IMR-90 (cell line): Measurements from ENCODE around the gene CTNND2.

Source experiments
- POLR2A ChIP-seq: IDR thresholded peaks from 2 replicates; pipeline ENCODE4 v1.6.1; 2012; ENCODE audit warnings: mild to moderate bottlenecking, low read depth, low read length
- RCOR1 ChIP-seq: IDR thresholded peaks from 2 replicates; pipeline ENCODE4 v1.6.1; 2012; ENCODE audit warnings: mild to moderate bottlenecking, low read length, improper control_type of control experiment; ENCODE audit not compliant: insufficient replicate concordance
- SMC3 ChIP-seq: fragments of 150-350 bp; IDR thresholded peaks from 2 replicates; pipeline ENCODE4 v1.6.1; 2016; ENCODE audit warnings: low read depth, mild to moderate bottlenecking, antibody characterized with exemption, low read length, moderate library complexity
- TF ChIP-seq, protein P1 (sequence below): conservative IDR thresholded peaks from 2 replicates; pipeline ENCODE4 v1.5.1; 2012; ENCODE audit warnings: mild to moderate bottlenecking, low read depth, low read length, improper control_type of control experiment

DNA sequence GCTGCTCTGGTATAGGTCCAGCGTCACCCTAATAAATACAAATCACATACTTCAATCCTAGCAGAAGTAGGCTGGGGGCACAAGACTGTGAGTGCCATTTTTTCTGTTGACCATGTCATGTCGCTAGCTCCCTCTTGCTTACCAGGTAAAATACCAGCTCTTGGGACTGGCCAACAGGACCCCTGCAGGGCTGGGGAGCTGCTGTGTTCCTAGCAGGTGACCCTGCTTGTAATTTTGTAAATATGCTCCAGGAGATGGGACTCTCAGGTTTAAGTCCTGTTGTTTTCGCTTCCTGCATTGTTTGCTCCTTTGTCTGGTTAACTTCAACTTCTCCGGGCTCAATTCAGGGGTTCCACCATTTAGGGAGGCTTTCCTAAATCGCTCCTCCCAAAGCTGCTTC is 856.6 kb downstream of the CTNND2 start:
- no peak for TF ChIP-seq SMC3
- TF ChIP-seq, protein P1, sequence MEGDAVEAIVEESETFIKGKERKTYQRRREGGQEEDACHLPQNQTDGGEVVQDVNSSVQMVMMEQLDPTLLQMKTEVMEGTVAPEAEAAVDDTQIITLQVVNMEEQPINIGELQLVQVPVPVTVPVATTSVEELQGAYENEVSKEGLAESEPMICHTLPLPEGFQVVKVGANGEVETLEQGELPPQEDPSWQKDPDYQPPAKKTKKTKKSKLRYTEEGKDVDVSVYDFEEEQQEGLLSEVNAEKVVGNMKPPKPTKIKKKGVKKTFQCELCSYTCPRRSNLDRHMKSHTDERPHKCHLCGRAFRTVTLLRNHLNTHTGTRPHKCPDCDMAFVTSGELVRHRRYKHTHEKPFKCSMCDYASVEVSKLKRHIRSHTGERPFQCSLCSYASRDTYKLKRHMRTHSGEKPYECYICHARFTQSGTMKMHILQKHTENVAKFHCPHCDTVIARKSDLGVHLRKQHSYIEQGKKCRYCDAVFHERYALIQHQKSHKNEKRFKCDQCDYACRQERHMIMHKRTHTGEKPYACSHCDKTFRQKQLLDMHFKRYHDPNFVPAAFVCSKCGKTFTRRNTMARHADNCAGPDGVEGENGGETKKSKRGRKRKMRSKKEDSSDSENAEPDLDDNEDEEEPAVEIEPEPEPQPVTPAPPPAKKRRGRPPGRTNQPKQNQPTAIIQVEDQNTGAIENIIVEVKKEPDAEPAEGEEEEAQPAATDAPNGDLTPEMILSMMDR: no peak
- TF ChIP-seq POLR2A: no peak
- no peak for TF ChIP-seq RCOR1
